ENCODE measurements around the gene CEP85. TPM values are rescaled to one million over a fixed set of nuclear protein-coding genes. Genes with fewer than 3 reads are reported as not detected.

CEP85 gene
- total and polyA plus RNA-seq, 9 of the 15 experiments (the other 6 are each of a cell fraction or from before 2014, with no cell fraction given), result 42.1 to 140 (median 92.6) TPM

DNA sequence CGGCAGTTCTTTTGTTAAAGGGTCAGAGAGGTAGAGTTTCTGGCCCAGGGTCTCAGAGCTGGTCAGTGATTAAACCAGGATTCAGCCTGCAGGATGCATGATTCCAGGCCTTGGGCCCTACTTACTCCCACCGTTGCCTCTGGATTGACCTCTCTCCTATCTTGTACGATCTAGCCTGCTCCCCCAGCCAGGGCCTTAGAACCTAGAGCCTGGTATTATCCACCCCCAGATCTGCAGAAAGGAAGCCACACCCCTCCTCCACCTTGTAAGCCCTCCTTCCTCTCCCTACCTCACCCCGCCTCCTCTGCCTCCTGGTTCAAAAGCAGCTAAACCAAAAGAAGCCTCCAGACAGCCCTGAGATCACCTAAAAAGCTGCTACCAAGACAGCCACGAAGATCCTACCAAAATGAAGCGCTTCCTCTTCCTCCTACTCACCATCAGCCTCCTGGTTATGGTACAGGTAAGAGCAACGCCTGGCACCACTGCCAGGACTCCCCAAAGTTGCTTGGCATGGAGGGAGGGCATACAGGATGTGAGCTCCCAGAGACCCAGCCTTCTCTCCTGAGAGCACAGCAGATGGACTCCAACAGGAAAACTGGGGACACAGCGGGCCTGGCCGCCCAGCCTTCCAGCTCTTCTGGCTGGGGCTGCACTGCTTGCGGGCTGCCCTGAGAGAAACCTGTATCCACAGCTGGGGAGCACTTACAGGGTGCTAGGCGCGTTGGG, 83.8 kb downstream of the CEP85 start, which contains the start of gene CD52 (continued):
- TF ChIP-seq, protein P1, sequence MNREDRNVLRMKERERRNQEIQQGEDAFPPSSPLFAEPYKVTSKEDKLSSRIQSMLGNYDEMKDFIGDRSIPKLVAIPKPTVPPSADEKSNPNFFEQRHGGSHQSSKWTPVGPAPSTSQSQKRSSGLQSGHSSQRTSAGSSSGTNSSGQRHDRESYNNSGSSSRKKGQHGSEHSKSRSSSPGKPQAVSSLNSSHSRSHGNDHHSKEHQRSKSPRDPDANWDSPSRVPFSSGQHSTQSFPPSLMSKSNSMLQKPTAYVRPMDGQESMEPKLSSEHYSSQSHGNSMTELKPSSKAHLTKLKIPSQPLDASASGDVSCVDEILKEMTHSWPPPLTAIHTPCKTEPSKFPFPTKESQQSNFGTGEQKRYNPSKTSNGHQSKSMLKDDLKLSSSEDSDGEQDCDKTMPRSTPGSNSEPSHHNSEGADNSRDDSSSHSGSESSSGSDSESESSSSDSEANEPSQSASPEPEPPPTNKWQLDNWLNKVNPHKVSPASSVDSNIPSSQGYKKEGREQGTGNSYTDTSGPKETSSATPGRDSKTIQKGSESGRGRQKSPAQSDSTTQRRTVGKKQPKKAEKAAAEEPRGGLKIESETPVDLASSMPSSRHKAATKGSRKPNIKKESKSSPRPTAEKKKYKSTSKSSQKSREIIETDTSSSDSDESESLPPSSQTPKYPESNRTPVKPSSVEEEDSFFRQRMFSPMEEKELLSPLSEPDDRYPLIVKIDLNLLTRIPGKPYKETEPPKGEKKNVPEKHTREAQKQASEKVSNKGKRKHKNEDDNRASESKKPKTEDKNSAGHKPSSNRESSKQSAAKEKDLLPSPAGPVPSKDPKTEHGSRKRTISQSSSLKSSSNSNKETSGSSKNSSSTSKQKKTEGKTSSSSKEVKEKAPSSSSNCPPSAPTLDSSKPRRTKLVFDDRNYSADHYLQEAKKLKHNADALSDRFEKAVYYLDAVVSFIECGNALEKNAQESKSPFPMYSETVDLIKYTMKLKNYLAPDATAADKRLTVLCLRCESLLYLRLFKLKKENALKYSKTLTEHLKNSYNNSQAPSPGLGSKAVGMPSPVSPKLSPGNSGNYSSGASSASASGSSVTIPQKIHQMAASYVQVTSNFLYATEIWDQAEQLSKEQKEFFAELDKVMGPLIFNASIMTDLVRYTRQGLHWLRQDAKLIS (CRISPR knock-in tag; IDR thresholded peaks at IDR 0.05), result no peak
- TF ChIP-seq NCOA1 (IDR thresholded peaks at IDR 0.05; ENCODE audit: low read depth) (no peak), ZKSCAN8 (CRISPR knock-in tag; IDR thresholded peaks at IDR 0.05) (no peak), ELF4 (CRISPR knock-in tag; IDR thresholded peaks at IDR 0.05) (0 out of 2 replicates have a peak, but pooled peaks have one; percentile 71), MCM7 (IDR thresholded peaks at IDR 0.05) (no peak), HDGF (IDR thresholded peaks at IDR 0.05) (peak; percentile 52; the same call in 1 of the 2 replicates), ZNF224 (CRISPR knock-in tag; IDR thresholded peaks at IDR 0.05) (no peak), BACH1 (tag; IDR thresholded peaks at IDR 0.05) (no peak)
- TF ChIP-seq, protein P2, sequence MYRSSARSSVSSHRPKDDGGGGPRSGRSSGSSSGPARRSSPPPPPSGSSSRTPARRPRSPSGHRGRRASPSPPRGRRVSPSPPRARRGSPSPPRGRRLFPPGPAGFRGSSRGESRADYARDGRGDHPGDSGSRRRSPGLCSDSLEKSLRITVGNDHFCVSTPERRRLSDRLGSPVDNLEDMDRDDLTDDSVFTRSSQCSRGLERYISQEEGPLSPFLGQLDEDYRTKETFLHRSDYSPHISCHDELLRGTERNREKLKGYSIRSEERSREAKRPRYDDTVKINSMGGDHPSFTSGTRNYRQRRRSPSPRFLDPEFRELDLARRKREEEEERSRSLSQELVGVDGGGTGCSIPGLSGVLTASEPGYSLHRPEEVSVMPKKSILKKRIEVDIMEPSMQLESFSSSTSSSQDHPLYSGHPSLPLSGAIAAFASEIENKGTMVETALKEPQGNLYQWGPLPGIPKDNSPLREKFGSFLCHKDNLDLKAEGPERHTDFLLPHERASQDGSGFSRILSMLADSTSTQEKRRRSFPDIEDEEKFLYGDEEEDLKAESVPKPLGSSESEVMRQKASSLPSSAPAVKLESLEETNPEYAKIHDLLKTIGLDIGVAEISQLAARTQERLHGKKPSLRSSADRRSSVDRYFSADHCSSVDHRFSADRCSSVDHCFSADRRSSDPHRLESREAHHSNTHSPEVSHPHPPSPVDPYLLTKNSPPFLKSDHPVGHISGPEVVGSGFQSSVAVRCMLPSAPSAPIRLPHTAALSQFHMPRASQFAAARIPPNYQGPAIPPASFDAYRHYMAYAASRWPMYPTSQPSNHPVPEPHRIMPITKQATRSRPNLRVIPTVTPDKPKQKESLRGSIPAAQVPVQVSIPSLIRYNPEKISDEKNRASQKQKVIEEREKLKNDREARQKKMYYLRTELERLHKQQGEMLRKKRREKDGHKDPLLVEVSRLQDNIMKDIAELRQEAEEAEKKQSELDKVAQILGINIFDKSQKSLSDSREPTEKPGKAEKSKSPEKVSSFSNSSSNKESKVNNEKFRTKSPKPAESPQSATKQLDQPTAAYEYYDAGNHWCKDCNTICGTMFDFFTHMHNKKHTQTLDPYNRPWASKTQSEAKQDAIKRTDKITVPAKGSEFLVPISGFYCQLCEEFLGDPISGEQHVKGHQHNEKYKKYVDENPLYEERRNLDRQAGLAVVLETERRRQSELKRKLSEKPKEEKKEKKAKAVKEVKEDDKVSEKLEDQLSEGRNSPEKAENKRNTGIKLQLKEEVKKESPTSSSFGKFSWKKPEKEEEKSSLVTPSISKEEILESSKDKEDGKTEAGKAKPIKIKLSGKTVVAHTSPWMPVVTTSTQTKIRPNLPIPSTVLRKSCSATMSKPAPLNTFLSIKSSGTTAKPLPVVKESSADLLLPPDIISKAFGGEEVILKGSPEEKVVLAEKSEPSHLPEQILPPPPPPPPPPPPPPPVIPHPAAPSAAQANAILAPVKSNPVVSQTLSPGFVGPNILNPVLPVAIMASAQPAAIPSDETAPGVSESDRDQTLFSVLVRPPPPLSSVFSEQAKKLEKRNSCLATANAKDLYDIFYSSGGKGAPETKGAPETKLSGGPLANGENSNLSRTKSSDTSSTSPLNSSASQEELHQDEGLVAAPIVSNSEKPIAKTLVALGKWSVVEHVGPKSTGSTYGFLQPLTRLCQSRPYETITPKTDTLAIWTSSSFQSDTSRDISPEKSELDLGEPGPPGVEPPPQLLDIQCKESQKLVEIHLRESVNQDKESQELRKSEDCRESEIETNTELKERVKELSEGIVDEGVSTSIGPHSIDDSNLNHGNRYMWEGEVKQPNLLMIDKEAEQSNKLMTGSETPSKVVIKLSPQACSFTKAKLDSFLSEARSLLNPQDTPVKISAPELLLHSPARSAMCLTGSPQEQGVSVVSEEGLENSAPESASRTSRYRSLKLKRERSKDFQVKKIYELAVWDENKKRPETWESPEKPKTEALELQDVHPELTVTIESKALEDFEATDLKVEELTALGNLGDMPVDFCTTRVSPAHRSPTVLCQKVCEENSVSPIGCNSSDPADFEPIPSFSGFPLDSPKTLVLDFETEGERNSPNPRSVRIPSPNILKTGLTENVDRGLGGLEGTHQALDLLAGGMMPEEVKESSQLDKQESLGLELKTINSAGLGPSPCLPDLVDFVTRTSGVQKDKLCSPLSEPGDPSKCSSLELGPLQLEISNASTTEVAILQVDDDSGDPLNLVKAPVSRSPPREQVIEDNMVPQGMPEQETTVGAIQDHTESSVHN (IDR thresholded peaks at IDR 0.05; ENCODE audit: borderline replicate concordance in 1 of 2, low read depth in 1 of 2), result no peak
- TF ChIP-seq, protein P3, sequence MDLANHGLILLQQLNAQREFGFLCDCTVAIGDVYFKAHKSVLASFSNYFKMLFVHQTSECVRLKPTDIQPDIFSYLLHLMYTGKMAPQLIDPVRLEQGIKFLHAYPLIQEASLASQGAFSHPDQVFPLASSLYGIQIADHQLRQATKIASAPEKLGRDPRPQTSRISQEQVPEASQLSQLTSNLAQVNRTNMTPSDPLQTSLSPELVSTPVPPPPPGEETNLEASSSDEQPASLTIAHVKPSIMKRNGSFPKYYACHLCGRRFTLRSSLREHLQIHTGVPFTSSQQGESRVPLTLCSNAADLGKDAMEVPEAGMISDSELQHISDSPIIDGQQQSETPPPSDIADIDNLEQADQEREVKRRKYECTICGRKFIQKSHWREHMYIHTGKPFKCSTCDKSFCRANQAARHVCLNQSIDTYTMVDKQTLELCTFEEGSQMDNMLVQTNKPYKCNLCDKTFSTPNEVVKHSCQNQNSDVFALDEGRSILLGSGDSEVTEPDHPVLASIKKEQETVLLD (IDR thresholded peaks at IDR 0.05), result 0 out of 2 replicates have a peak, but pooled peaks have one; percentile 40
- TF ChIP-seq, protein P4, sequence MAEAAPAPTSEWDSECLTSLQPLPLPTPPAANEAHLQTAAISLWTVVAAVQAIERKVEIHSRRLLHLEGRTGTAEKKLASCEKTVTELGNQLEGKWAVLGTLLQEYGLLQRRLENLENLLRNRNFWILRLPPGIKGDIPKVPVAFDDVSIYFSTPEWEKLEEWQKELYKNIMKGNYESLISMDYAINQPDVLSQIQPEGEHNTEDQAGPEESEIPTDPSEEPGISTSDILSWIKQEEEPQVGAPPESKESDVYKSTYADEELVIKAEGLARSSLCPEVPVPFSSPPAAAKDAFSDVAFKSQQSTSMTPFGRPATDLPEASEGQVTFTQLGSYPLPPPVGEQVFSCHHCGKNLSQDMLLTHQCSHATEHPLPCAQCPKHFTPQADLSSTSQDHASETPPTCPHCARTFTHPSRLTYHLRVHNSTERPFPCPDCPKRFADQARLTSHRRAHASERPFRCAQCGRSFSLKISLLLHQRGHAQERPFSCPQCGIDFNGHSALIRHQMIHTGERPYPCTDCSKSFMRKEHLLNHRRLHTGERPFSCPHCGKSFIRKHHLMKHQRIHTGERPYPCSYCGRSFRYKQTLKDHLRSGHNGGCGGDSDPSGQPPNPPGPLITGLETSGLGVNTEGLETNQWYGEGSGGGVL (CRISPR knock-in tag; IDR thresholded peaks at IDR 0.05), result no peak

Data from K562 (cell line).